DOHH2 (cell line): ENCODE results near the gene TAAR8.
A peak's percentile ranks its signal among the peaks of the same experiment; 100 is the strongest.

Experiments used
- H3F3A ChIP-seq: fragments of 200-600 bp; sonication (generic), shearing (Covaris generic); 2 replicates; pipeline ENCODE4 v1.6.0; 2016; ENCODE audit warnings: antibody characterized with exemption, mild to moderate bottlenecking; ENCODE audit not compliant: control insufficient read depth, insufficient read depth
- H3K27ac ChIP-seq: fragments of 200-600 bp; sonication (generic); 2 replicates; pipeline ENCODE4 v1.5.1; 2014; ENCODE audit warnings: low read depth, mild to moderate bottlenecking, low read length, moderate library complexity
- H3K27me3 ChIP-seq: fragments of 200-600 bp; sonication (generic); 2 replicates; pipeline ENCODE4 v1.6.1; 2014; ENCODE audit warnings: mild to moderate bottlenecking, low read length, mixed read lengths; ENCODE audit not compliant: control insufficient read depth
- H3K36me3 ChIP-seq: fragments of 200-600 bp; sonication (generic); 2 replicates; pipeline ENCODE4 v1.6.1; 2014; ENCODE audit warnings: mild to moderate bottlenecking, low read length, moderate library complexity, mixed read lengths; ENCODE audit not compliant: control insufficient read depth
- H3K4me1 ChIP-seq: fragments of 200-600 bp; sonication (generic); 2 replicates; pipeline ENCODE4 v1.6.1; 2014; ENCODE audit warnings: mild to moderate bottlenecking, low read length, mixed read lengths; ENCODE audit not compliant: control insufficient read depth
- H3K4me2 ChIP-seq: fragments of 200-600 bp; sonication (generic); 2 replicates; pipeline ENCODE4 v1.6.0; 2014; ENCODE audit warnings: mild to moderate bottlenecking, low read length, moderate library complexity
- H3K4me3 ChIP-seq: fragments of 200-600 bp; sonication (generic); 2 replicates; pipeline ENCODE4 v1.5.1; 2014; ENCODE audit warnings: mild to moderate bottlenecking, low read length, mixed read lengths
- H3K79me2 ChIP-seq: fragments of 200-600 bp; sonication (generic); 2 replicates; pipeline ENCODE4 v1.6.1; 2014; ENCODE audit warnings: mild to moderate bottlenecking, low read length, mixed read lengths; ENCODE audit not compliant: control insufficient read depth
- H3K9me2 ChIP-seq: fragments of 200-600 bp; sonication (generic); replicated peaks from 2 replicates; pipeline ENCODE4 v1.6.1; 2014; ENCODE audit warnings: mild to moderate bottlenecking, low read length, mixed read lengths; ENCODE audit not compliant: control insufficient read depth
- H3K9me3 ChIP-seq: fragments of 200-600 bp; sonication (generic); 2 replicates; pipeline ENCODE4 v1.6.1; 2014; ENCODE audit warnings: antibody characterized with exemption, low read length, mixed read lengths; ENCODE audit not compliant: control insufficient read depth, insufficient read depth
- H4K20me1 ChIP-seq: fragments of 200-600 bp; sonication (generic); 2 replicates; pipeline ENCODE4 v1.6.0; 2014; ENCODE audit warnings: low read depth, mild to moderate bottlenecking, antibody characterized with exemption, low read length, moderate library complexity; ENCODE audit not compliant: control insufficient read depth, insufficient read depth
- EZH2phosphoT487 ChIP-seq: fragments of 200-600 bp; sonication (generic); IDR thresholded peaks from 2 replicates; pipeline ENCODE4 v1.6.1; 2017; ENCODE audit warnings: borderline replicate concordance, mild to moderate bottlenecking, antibody characterized with exemption, low read length, moderate library complexity, mixed read lengths
- TF ChIP-seq, protein P1 (sequence below): fragments of 200-600 bp; sonication (generic); IDR thresholded peaks from one replicate; pipeline ENCODE4 v1.5.1; 2014; ENCODE audit warnings: antibody characterized with exemption, mild to moderate bottlenecking, low read depth, low read length; ENCODE audit not compliant: poor library complexity, severe bottlenecking

The TAAR8 gene, protein sequence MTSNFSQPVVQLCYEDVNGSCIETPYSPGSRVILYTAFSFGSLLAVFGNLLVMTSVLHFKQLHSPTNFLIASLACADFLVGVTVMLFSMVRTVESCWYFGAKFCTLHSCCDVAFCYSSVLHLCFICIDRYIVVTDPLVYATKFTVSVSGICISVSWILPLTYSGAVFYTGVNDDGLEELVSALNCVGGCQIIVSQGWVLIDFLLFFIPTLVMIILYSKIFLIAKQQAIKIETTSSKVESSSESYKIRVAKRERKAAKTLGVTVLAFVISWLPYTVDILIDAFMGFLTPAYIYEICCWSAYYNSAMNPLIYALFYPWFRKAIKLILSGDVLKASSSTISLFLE

DNA sequence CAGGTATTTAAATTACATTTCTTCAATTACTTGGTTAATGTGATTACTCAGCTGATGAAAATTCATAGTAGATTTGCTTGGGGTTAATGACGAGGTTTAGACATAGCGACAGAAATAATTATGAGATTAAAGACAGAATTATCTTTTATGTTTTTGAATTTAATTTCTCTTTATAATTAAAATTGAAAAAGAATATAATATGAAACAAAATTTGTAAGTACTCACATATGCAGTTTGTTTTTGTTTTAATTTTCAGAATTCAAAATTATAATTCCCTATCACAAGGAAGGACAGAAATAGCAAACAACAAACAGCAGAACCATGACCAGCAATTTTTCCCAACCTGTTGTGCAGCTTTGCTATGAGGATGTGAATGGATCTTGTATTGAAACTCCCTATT, at the start of gene TAAR8:
Gene TAAR8, plus strand, starts transcription at position 301 of the 400 bp plus-strand sequence. Its CDS starts 21 bp downstream, at position 322.
- H3K4me3 ChIP-seq, result no peak within 1 kb of the TSS
- H3F3A ChIP-seq, result no peaks in the 10 kb centered on the region
- no peaks in the 10 kb centered on the region for H3K9me3 ChIP-seq
- no peak for TF ChIP-seq EZH2phosphoT487
- TF ChIP-seq, protein P1, sequence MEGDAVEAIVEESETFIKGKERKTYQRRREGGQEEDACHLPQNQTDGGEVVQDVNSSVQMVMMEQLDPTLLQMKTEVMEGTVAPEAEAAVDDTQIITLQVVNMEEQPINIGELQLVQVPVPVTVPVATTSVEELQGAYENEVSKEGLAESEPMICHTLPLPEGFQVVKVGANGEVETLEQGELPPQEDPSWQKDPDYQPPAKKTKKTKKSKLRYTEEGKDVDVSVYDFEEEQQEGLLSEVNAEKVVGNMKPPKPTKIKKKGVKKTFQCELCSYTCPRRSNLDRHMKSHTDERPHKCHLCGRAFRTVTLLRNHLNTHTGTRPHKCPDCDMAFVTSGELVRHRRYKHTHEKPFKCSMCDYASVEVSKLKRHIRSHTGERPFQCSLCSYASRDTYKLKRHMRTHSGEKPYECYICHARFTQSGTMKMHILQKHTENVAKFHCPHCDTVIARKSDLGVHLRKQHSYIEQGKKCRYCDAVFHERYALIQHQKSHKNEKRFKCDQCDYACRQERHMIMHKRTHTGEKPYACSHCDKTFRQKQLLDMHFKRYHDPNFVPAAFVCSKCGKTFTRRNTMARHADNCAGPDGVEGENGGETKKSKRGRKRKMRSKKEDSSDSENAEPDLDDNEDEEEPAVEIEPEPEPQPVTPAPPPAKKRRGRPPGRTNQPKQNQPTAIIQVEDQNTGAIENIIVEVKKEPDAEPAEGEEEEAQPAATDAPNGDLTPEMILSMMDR, result no peak
- no peaks in the 10 kb centered on the region for H3K36me3 ChIP-seq
- no peak within 1 kb of the TSS for H3K27ac ChIP-seq
- H4K20me1 ChIP-seq, result no peaks in the 10 kb centered on the region
- no peaks in the 10 kb centered on the region for H3K9me2 ChIP-seq
- H3K4me1 ChIP-seq, result no peaks in the 10 kb centered on the region
- no peak within 1 kb of the TSS for H3K4me2 ChIP-seq
- no peaks in the 10 kb centered on the region for H3K79me2 ChIP-seq
- no peaks in the 10 kb centered on the region for H3K27me3 ChIP-seq

DNA sequence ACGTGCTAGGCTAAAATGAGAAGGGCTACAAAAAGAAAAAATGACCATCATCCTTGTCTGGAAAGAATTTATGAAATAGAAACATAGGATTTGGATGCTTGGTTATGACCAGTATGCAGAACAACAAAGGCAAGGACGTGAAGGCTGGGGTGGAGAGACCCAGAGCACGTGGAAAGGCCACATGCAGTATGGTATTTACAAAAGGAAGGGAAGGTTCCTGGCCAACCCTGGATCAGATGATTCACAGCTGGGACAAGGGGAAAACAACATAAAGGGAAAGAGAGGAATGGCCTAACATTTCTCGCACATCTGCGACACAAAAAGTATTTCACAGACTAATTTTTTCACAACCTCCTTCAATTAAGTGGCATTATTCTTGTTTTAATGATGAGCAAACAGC, 47.7 kb upstream of the TAAR8 start:
- Histone ChIP-seq H3K27me3 (no peaks in the 10 kb centered on the region), H3K4me3 (peak overlapping the region; percentile 54), H4K20me1 (no peaks in the 10 kb centered on the region), H3K79me2 (peaks cover 100% of the 10 kb centered on the region), H3K4me2 (peak overlapping the region; percentile 56), H3K9me3 (no peaks in the 10 kb centered on the region), H3F3A (peaks cover 61% of the 10 kb centered on the region), H3K27ac (peak overlapping the region; percentile 72), H3K9me2 (no peaks in the 10 kb centered on the region), H3K36me3 (peaks cover 97% of the 10 kb centered on the region), H3K4me1 (peaks cover 98% of the 10 kb centered on the region)
- TF ChIP-seq, protein P1, result no peak
- TF ChIP-seq EZH2phosphoT487, result no peak

DNA sequence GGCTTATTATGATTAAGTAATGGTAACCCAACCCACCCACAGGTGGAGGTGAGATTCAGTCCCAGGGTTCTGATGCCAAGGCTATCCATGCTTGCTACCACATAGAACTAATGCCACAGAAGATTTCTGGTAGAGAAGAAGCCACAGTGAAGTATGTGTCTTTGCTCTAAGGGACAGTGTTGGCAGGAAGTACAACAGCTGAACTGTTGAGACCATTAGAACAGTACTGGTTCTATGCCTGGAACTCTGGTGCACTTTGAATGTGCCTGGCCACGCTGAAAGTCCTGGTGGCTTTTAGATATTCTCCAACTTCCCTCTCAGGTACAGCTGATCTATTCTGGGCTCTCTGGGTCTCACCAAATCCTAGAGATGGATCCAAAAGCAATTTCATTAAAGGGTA, 47.3 kb upstream of the TAAR8 start:
- H4K20me1 ChIP-seq, result no peaks in the 10 kb centered on the region
- H3K79me2 ChIP-seq, result peaks cover 100% of the 10 kb centered on the region
- H3K9me2 ChIP-seq, result no peaks in the 10 kb centered on the region
- H3K27me3 ChIP-seq, result no peaks in the 10 kb centered on the region
- TF ChIP-seq EZH2phosphoT487, result no peak
- TF ChIP-seq, protein P1, result no peak
- peak overlapping the region; percentile 56 for H3K4me2 ChIP-seq
- peaks cover 97% of the 10 kb centered on the region for H3K36me3 ChIP-seq
- H3K9me3 ChIP-seq, result no peaks in the 10 kb centered on the region
- H3K27ac ChIP-seq, result peak overlapping the region; percentile 72
- H3K4me1 ChIP-seq, result peaks cover 98% of the 10 kb centered on the region
- H3F3A ChIP-seq, result peaks cover 57% of the 10 kb centered on the region
- H3K4me3 ChIP-seq, result peak overlapping the region; percentile 54
